HepG2 (cell line): Measurements from ENCODE around the gene PLIN4. TPM values are rescaled to one million over a fixed set of nuclear protein-coding genes. Genes with fewer than 3 reads are reported as not detected.

Source experiments
- CENPT ChIP-seq: sonication (generic); formaldehyde crosslinking; IDR thresholded peaks from 2 replicates; pipeline ENCODE4 v1.8.0; 2022; ENCODE audit warnings: low read depth, mild to moderate bottlenecking, moderate library complexity, missing genetic modification reagents
- DNMT3B ChIP-seq: conservative IDR thresholded peaks from 2 replicates; pipeline ENCODE4 v1.6.1; 2016; ENCODE audit warnings: missing biosample characterization, control low read depth
- FOXK1 ChIP-seq: sonication (generic); formaldehyde crosslinking; IDR thresholded peaks from 2 replicates; pipeline ENCODE4 v1.4.0; 2020; ENCODE audit warnings: low read depth, missing genetic modification reagents, borderline replicate concordance
- HDAC2 ChIP-seq: sonication (generic); formaldehyde crosslinking; IDR thresholded peaks from 2 replicates; pipeline ENCODE4 v1.4.0; 2020; ENCODE audit warnings: missing genetic modification reagents
- KAT2B ChIP-seq: fragments of 150-350 bp; IDR thresholded peaks from 2 replicates; pipeline ENCODE4 v1.6.1; 2014; ENCODE audit warnings: low read depth, low read length, borderline replicate concordance
- KDM5A ChIP-seq: fragments of 200-600 bp; sonication (generic); IDR thresholded peaks from 2 replicates; pipeline ENCODE4 v1.7.0; 2018; ENCODE audit warnings: antibody characterized with exemption, mild to moderate bottlenecking, low read length, borderline replicate concordance
- MED1 ChIP-seq: sonication (generic); formaldehyde crosslinking; IDR thresholded peaks from 2 replicates; pipeline ENCODE4 v1.4.0; 2020; ENCODE audit warnings: missing genetic modification reagents
- MNT ChIP-seq: fragments of 450-650 bp; IDR thresholded peaks from 2 replicates; pipeline ENCODE4 v1.6.1; 2016
- STAT6 ChIP-seq: sonication (generic); formaldehyde crosslinking; IDR thresholded peaks from 2 replicates; pipeline ENCODE4 v1.4.0; 2020; ENCODE audit warnings: missing genetic modification reagents, mild to moderate bottlenecking, borderline replicate concordance
- UBTF ChIP-seq: sonication (generic); formaldehyde crosslinking; IDR thresholded peaks from 2 replicates; pipeline ENCODE4 v1.4.0; 2020; ENCODE audit warnings: mild to moderate bottlenecking, missing genetic modification reagents
- ZBTB37 ChIP-seq: sonication (generic); formaldehyde crosslinking; IDR thresholded peaks from 2 replicates; pipeline ENCODE4 v1.4.0; 2020; ENCODE audit warnings: mild to moderate bottlenecking, missing genetic modification reagents
- ZFP37 ChIP-seq: sonication (generic); formaldehyde crosslinking; IDR thresholded peaks from 2 replicates; pipeline ENCODE4 v1.4.0; 2020; ENCODE audit warnings: missing genetic modification reagents, borderline replicate concordance
- ZHX1 ChIP-seq: sonication (generic); formaldehyde crosslinking; IDR thresholded peaks from 2 replicates; pipeline ENCODE4 v1.8.1; 2022; ENCODE audit warnings: low read depth, mild to moderate bottlenecking, missing genetic modification reagents
- ZKSCAN8 ChIP-seq: IDR thresholded peaks from 2 replicates; pipeline ENCODE4 v1.6.1; 2016; ENCODE audit warnings: borderline replicate concordance, missing genetic modification reagents, missing compliant biosample characterization
- ZNF558 ChIP-seq: sonication (generic); formaldehyde crosslinking; IDR thresholded peaks from 2 replicates; pipeline ENCODE4 v1.9.0; 2022; ENCODE audit warnings: mild to moderate bottlenecking, missing genetic modification reagents, borderline replicate concordance
- ZNF580 ChIP-seq: IDR thresholded peaks from 2 replicates; pipeline ENCODE4 v1.6.1; 2016; ENCODE audit warnings: low read depth, borderline replicate concordance
- ZNF841 ChIP-seq: sonication (generic); formaldehyde crosslinking; IDR thresholded peaks from 2 replicates; pipeline ENCODE4 v1.8.1; 2023; ENCODE audit warnings: missing genetic modification reagents, borderline replicate concordance
- polyA plus RNA-seq, 8 experiments: library from polyadenylated mRNA; depleted of rRNA in 3 of 8; stranded (reverse) in 7 of 8; unstranded in 1 of 8; fragments of >200 nt; fragmentation: Illumina TruSeq in 4 of 8; extraction: Trizol in 4 of 8; gene quantifications; 2 replicates each; pipeline versions ENCODE4 v1.2.1 to v1.2.3, GENCODE V29; 2011 to 2016; ENCODE audit warnings: low read depth in 4 of 8, missing spikeins in 1 of 8, mixed read lengths in 1 of 8; ENCODE audit not compliant: insufficient read depth in 1 of 8
- total RNA-seq, 5 experiments: library from RNA; depleted of rRNA; stranded (reverse); fragments of >200 nt; fragmentation: Illumina TruSeq; extraction: Trizol; gene quantifications; 2 replicates each; pipeline ENCODE4 v1.2.3, GENCODE V29; 2016; ENCODE audit warnings: low read depth in 1 of 5

PLIN4 gene
- total and polyA plus RNA-seq, 2 of the 13 experiments (the other 11 are each of a cell fraction or from before 2014, with no cell fraction given), result 1.1 to 1.3 TPM

- 0 out of 2 replicates have a peak, but pooled peaks have one; percentile 59 for TF ChIP-seq ZHX1 (CRISPR knock-in tag)
- peak; percentile 97 for TF ChIP-seq MNT
- TF ChIP-seq UBTF, result peak; percentile 71
- no peak for TF ChIP-seq KAT2B
- no peak for TF ChIP-seq ZFP37 (CRISPR knock-in tag)
- no peak for TF ChIP-seq DNMT3B (CRISPR knock-in tag)
- TF ChIP-seq CENPT, result no peak
- peak; percentile 60; the same call in 1 of the 2 replicates for TF ChIP-seq ZNF580 (CRISPR knock-in tag)
- TF ChIP-seq ZNF841, result no peak
- peak; percentile 78; the same call in 1 of the 2 replicates for TF ChIP-seq FOXK1 (CRISPR knock-in tag)
- TF ChIP-seq ZNF558 (CRISPR knock-in tag), result no peak
- TF ChIP-seq KDM5A, result no peak
- peak; percentile 48; the same call in 1 of the 2 replicates for TF ChIP-seq ZKSCAN8
- TF ChIP-seq MED1 (CRISPR knock-in tag), result peak; percentile 83
- peak; percentile 61; the same call in 1 of the 2 replicates for TF ChIP-seq HDAC2
- TF ChIP-seq ZBTB37 (CRISPR knock-in tag), result no peak; the same call in 1 of the 2 replicates
- no peak for TF ChIP-seq STAT6 (CRISPR knock-in tag)
These were observed 13.4 kb upstream of the PLIN4 start (continued) for GRCh38 chr19:4531562-4532165.
